BJ (cell line): ENCODE measurements around the gene MCUB. TPM values are rescaled to one million over a fixed set of nuclear protein-coding genes. Genes with fewer than 3 reads are reported as not detected.

Source experiments
- CTCF ChIA-PET: fragments of 350-600 bp; formaldehyde crosslinking; extraction: SDS; loops from one replicate; lab custom pipeline; 2021; ENCODE audit warnings: antibody characterized with exemption, inconsistent platforms; lab: Yijun Ruan, JAX
- POLR2A ChIA-PET: fragments of 300-600 bp; sonication (Branson Sonifier 250); formaldehyde crosslinking; extraction: SDS; loops from one replicate; lab custom pipeline; 2021; ENCODE audit warnings: antibody characterized with exemption; lab: Charles Lee
- DNase-seq: peaks from one replicate; pipeline ENCODE4 v3.0.0-alpha.2; 2011; ENCODE audit warnings: low read depth
- H3K27me3 ChIP-seq: 2 replicates; pipeline ENCODE4 v1.6.0; 2011; ENCODE audit warnings: low read length; ENCODE audit not compliant: control insufficient read depth, insufficient read depth
- H3K36me3 ChIP-seq: 2 replicates; pipeline ENCODE4 v1.5.1; 2011; ENCODE audit warnings: low read length; ENCODE audit not compliant: control insufficient read depth, insufficient read depth
- H3K4me3 ChIP-seq: 2 replicates; pipeline ENCODE4 v1.5.1; 2011; ENCODE audit warnings: low read depth, mild to moderate bottlenecking, control low read depth, low read length
- polyA plus RNA-seq: library from polyadenylated mRNA; depleted of rRNA; stranded (reverse); fragments of >200 nt; gene quantifications from 2 replicates; pipeline ENCODE4 v1.2.3, GENCODE V29; 2011
- TF ChIP-seq, protein P1 (sequence below): IDR thresholded peaks from 2 replicates; pipeline ENCODE4 v1.5.1; 2011; ENCODE audit warnings: low read depth, mild to moderate bottlenecking, control low read depth, inconsistent platforms, low read length, moderate library complexity; ENCODE audit not compliant: insufficient read depth

MCUB gene
- polyA plus RNA-seq, 1 experiment = 25.4 TPM

DNA sequence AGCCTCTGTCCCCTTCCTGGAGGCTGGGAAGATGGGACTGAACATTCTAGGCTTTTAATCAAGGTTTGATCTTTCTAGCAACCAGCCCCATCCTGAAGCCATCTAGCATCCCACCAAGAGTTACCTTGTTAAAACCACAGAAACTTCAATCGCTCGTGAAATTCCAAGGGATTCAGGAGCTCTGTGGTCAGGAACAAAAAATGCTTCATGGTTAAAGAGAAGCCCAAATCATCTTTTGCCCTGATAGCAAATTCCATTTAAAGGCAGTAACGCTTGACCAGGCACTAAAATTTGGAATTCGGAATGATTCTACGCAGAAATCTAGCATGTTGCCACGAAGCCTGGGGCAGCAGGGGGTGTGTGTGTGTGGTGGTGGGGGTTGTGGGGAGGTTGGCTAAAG, 95.3 kb downstream of the MCUB start:
- no peak for DNase-seq
- POLR2A ChIA-PET = interaction anchor here (0.6 kb wide), 1 partner anchor 8 kb away, joined by 3 read pairs; no protein-coding TSS in a partner anchor
- TF ChIP-seq, protein P1, sequence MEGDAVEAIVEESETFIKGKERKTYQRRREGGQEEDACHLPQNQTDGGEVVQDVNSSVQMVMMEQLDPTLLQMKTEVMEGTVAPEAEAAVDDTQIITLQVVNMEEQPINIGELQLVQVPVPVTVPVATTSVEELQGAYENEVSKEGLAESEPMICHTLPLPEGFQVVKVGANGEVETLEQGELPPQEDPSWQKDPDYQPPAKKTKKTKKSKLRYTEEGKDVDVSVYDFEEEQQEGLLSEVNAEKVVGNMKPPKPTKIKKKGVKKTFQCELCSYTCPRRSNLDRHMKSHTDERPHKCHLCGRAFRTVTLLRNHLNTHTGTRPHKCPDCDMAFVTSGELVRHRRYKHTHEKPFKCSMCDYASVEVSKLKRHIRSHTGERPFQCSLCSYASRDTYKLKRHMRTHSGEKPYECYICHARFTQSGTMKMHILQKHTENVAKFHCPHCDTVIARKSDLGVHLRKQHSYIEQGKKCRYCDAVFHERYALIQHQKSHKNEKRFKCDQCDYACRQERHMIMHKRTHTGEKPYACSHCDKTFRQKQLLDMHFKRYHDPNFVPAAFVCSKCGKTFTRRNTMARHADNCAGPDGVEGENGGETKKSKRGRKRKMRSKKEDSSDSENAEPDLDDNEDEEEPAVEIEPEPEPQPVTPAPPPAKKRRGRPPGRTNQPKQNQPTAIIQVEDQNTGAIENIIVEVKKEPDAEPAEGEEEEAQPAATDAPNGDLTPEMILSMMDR = no peak
- CTCF ChIA-PET = interaction anchor here (1.0 kb wide), 1 partner anchor 57 kb away, joined by 3 read pairs; no protein-coding TSS in a partner anchor
- Histone ChIP-seq H3K27me3 (no peaks in the 10 kb centered on the region), H3K4me3 (no peak overlapping the region), H3K36me3 (no peaks in the 10 kb centered on the region)

DNA sequence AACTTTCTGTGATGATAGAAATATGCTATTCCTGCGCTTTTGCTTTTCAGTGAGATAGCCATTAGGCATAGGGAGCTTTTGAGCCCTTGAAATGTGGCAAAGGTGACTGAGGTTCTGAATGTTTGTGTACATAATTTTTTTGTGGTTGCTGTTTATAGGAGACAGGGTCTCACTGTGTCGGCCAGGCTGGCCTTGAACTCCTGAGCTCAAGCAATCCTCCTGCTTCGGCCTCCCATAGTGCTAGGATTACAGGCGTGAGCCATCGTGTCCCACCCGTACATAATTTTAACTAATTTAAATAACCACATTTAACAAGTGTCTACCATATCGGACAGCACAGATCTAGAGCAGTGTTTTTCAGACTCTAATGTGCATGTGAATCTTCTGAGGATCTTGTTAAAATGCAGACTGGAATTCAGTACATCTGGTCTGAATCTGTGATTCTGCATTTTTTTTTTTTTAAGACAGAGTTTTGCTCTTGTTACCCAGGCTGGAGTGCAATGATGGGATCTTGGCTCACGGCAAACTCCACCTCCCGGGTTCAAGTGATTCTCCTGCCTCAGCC, 97.9 kb downstream of the MCUB start:
- Histone ChIP-seq H3K27me3 (no peaks in the 10 kb centered on the region), H3K36me3 (no peaks in the 10 kb centered on the region), H3K4me3 (no peak overlapping the region)
- ChIA-PET CTCF (no interaction called here), POLR2A (no interaction called here)
- peak; percentile 11 for DNase-seq
- TF ChIP-seq, protein P1 = no peak

DNA sequence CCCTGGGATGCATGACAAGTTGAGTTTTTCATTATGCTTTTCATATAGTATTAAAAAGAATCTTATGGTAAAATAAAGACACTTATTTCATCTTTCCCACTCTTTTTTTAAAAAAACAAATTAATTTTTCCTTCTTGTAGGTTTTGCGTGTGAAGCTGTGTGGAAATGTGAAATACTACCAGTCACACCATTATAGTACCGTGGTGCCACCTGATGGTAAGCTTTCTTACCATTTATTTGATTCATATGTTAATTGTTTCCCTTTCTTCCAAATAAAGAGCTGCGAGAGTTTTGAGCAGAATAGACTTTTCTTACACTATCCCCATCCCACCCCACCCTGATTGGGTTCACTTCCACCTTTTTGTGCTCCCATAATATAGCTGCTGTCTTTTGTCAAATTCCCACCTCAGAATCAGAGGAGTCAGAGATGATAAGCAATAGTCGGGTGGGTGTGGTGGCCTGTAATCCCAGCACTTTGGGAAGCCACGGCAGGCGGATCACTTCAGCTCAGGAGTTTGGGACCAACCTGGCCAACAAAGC, 98.9 kb downstream of the MCUB start:
- ChIA-PET CTCF (no interaction called here), POLR2A (no interaction called here)
- H3K27me3 ChIP-seq = no peaks in the 10 kb centered on the region
- H3K36me3 ChIP-seq = no peaks in the 10 kb centered on the region
- no peak for DNase-seq
- TF ChIP-seq, protein P1 = no peak
- H3K4me3 ChIP-seq = no peak overlapping the region

DNA sequence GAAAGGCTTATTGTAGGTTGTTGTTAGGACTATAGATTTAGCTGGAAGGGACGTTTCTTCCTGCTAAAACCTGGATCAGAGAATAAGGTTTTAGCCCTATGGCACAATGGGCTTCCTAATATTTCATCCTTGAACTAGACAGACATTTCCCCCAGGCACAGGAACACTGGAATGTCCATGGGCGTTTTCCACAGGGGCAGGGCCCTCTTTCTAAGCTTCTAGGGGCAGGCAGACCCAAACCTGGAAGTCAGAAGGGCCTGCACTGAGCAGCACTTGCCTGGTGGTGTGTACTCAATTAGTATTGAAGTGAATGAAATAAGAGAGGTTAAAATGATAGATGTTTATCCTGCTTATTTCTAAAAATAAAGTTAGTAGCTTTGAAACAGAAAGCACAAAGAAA, 102.1 kb downstream of the MCUB start:
- ChIA-PET CTCF (no interaction called here), POLR2A (no interaction called here)
- H3K36me3 ChIP-seq = no peaks in the 10 kb centered on the region
- no peak for DNase-seq
- no peaks in the 10 kb centered on the region for H3K27me3 ChIP-seq
- TF ChIP-seq, protein P1 = no peak
- no peak overlapping the region for H3K4me3 ChIP-seq

DNA sequence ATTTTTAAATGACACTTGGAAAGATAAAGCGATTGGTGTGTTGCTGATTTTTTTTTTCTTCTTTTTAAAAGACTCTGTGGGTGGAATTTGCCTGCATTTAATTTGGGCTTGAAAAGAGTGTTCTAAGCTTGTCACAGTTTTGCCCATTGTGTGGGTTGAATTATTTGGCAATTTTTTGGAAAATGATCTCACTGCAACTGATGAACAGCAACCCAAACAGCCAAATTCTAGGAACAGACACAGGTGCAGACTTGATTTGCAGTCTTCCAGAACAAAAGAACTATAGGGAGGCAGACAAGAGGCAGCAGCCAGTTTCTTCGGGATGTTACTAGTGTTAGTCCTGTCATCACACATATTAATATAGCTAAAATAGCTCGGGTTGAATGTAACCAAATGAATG, 102.7 kb downstream of the MCUB start:
- POLR2A ChIA-PET = no interaction called here

More for the DNA sequence above, 102.7 kb downstream of the MCUB start:
- TF ChIP-seq, protein P1 = no peak
- H3K4me3 ChIP-seq = no peak overlapping the region
- no peaks in the 10 kb centered on the region for H3K36me3 ChIP-seq
- CTCF ChIA-PET = no interaction called here
- DNase-seq = no peak
- H3K27me3 ChIP-seq = no peaks in the 10 kb centered on the region
